Measurements from ENCODE around the gene GRXCR1.

DNA sequence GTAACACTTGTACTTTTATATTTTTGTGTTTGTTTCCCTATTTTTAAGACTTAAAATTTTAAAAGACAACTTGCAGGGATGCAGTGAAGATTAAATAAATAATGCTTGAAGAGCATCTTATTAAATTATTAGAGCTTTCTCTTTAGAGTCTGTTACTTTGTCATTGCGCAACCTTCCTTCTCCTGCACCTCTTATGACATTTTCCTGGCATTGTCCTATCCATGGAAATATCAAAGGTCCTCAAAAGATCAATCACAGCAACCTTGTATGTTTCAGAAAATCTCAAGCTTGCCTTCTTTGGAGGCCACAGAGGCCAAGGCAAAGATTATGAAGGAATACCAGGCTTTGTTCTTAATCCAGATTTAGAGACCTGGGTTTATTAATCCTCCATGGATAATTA is 116.3 kb downstream of the GRXCR1 start:
- TF ChIP-seq CTCF (IDR thresholded peaks at IDR 0.05), result no peak
- no peak for TF ChIP-seq ZFX (IDR thresholded peaks at IDR 0.05; ENCODE audit: borderline replicate concordance)

Data from 22Rv1 (cell line).